ENCODE data around the gene PKP4. TPM values are rescaled to one million over a fixed set of nuclear protein-coding genes. Genes with fewer than 3 reads are reported as not detected.
"Not testable (repeated sequence)": the region's sequence is repeated elsewhere in the genome, so short reads cannot be mapped to it uniquely, and the experiment has no call there.

Gene PKP4
- 10 to 100 TPM; 52.9 to 57.0 TPM for total RNA-seq

GRCh38 chr2:158456309-158457066, at the start of gene PKP4, which contains the start of gene CCDC148:
Gene PKP4 (plus strand): TSS chr2:158456952. CDS start chr2:158533185, 76,233 bp downstream.
Gene CCDC148 (minus strand): TSS chr2:158456753. CDS start chr2:158456439, 314 bp downstream.
- intact Hi-C loops (cut with micrococcal nuclease): loop anchor here (1.0 to 10.0 kb wide), 13 partner anchors 66 to 1922 kb away; partner anchors contain the start of genes ACVR1, ACVR1C, MARCHF7 and TANC1
- Mint-ChIP-seq H3K9me3 (no peaks in the 10 kb centered on the region), H3K36me3 (ENCODE audit: low read depth) (peaks cover 3% of the 10 kb centered on the region), H3K4me3 (peak within 1 kb of the TSS; percentile 95), H3K4me1 (ENCODE audit: low read depth) (peaks cover 24% of the 10 kb centered on the region), H3K27me3 (ENCODE audit: low read depth) (no peaks in the 10 kb centered on the region), H3K27ac (peak within 1 kb of the TSS; percentile 79)
- DNase-seq: peak; percentile 94
- CTCF ChIA-PET: interaction anchor here (0.6 to 0.8 kb wide), 2 partner anchors 27 to 1091 kb away, joined by 3 to 8 read pairs; no protein-coding TSS in a partner anchor

GRCh38 chr2:158407031-158407430, 49.7 kb upstream of the PKP4 start:
- intact Hi-C loops (cut with micrococcal nuclease): no loop called here
- H3K36me3 Mint-ChIP-seq (ENCODE audit: low read depth): no peaks in the 10 kb centered on the region
- CTCF ChIA-PET: no interaction called here
- peaks cover 15% of the 10 kb centered on the region for H3K9me3 Mint-ChIP-seq
- H3K27me3 Mint-ChIP-seq (ENCODE audit: low read depth): peaks cover 10% of the 10 kb centered on the region
- H3K27ac Mint-ChIP-seq: no peak overlapping the region
- peaks cover 3% of the 10 kb centered on the region for H3K4me1 Mint-ChIP-seq (ENCODE audit: low read depth)
- no peak for DNase-seq
- no peak overlapping the region for H3K4me3 Mint-ChIP-seq

GRCh38 chr2:158410132-158410531, 46.6 kb upstream of the PKP4 start:
- Mint-ChIP-seq H3K9me3 (peaks cover 15% of the 10 kb centered on the region), H3K27me3 (ENCODE audit: low read depth) (peaks cover 4% of the 10 kb centered on the region), H3K4me1 (ENCODE audit: low read depth) (no peaks in the 10 kb centered on the region), H3K36me3 (ENCODE audit: low read depth) (no peaks in the 10 kb centered on the region), H3K4me3 (no peak overlapping the region), H3K27ac (no peak overlapping the region)
- intact Hi-C loops (cut with micrococcal nuclease): no loop called here
- no peak for DNase-seq
- CTCF ChIA-PET: no interaction called here

GRCh38 chr2:158411748-158412147, 45.0 kb upstream of the PKP4 start:
- CTCF ChIA-PET: no interaction called here
- Mint-ChIP-seq H3K36me3 (ENCODE audit: low read depth) (no peaks in the 10 kb centered on the region), H3K27me3 (ENCODE audit: low read depth) (peaks cover 7% of the 10 kb centered on the region), H3K27ac (no peak overlapping the region), H3K9me3 (peaks cover 22% of the 10 kb centered on the region), H3K4me3 (no peak overlapping the region), H3K4me1 (ENCODE audit: low read depth) (no peaks in the 10 kb centered on the region)
- intact Hi-C loops (cut with micrococcal nuclease): no loop called here
- no peak for DNase-seq

- CTCF ChIA-PET: no interaction called here
- no peak overlapping the region for H3K27ac Mint-ChIP-seq
- peaks cover 22% of the 10 kb centered on the region for H3K9me3 Mint-ChIP-seq
- intact Hi-C loops (cut with micrococcal nuclease): no loop called here
- no peaks in the 10 kb centered on the region for H3K36me3 Mint-ChIP-seq (ENCODE audit: low read depth)
- peaks cover 7% of the 10 kb centered on the region for H3K27me3 Mint-ChIP-seq (ENCODE audit: low read depth)
- no peak for DNase-seq
- H3K4me1 Mint-ChIP-seq (ENCODE audit: low read depth): no peaks in the 10 kb centered on the region
- no peak overlapping the region for H3K4me3 Mint-ChIP-seq
Measured at GRCh38 chr2:158412206-158412605, 44.5 kb upstream of the PKP4 start.

DNA sequence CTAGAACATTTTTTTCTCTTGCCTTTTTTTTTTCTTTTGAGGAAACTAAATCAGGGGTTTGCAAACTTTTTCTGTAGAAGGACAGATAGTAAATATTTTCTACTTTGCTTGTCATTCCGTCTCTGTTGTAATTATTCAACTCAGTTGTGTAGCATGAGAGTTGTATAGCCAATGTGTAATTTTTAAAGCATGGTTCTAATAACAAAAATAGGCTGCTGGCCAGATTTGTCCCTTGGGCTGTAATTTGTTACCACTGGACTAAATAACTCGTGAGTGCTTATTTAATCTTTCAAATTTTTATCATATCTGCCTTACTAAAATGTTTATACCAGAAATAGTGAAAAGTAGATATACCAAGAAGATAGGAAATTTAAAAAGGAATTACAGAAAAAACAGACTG, 43.2 kb upstream of the PKP4 start:
- H3K9me3 Mint-ChIP-seq: peaks cover 22% of the 10 kb centered on the region
- CTCF ChIA-PET: interaction anchor here (0.6 to 0.7 kb wide), 2 partner anchors 44 to 54 kb away, joined by 3 to 5 read pairs; no protein-coding TSS in a partner anchor
- no peaks in the 10 kb centered on the region for H3K4me1 Mint-ChIP-seq (ENCODE audit: low read depth)
- no peaks in the 10 kb centered on the region for H3K36me3 Mint-ChIP-seq (ENCODE audit: low read depth)
- intact Hi-C loops (cut with micrococcal nuclease): no loop called here
- DNase-seq: no peak
- H3K4me3 Mint-ChIP-seq: no peak overlapping the region
- peaks cover 7% of the 10 kb centered on the region for H3K27me3 Mint-ChIP-seq (ENCODE audit: low read depth)
- H3K27ac Mint-ChIP-seq: no peak overlapping the region

DNA sequence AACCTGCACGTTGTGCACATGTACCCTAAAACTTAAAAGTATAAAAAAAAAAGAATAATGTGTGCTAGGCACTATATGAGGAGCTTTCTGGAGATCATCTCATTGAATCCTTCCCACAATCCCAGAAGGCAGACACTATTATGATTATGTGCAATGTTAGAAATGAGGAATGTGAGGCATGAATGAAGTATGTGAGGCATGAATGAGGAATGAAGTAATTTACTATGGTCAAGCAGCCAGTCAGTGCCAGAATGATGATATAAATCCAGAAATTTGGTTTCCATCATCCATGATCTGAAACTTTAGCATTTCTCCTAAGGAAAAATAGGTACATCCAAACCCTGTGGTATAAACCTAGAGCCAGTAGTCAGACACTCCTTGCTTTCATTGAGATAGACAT, 42.2 kb upstream of the PKP4 start:
- CTCF ChIA-PET: no interaction called here
- peaks cover 20% of the 10 kb centered on the region for H3K9me3 Mint-ChIP-seq
- no peaks in the 10 kb centered on the region for H3K36me3 Mint-ChIP-seq (ENCODE audit: low read depth)
- DNase-seq: no peak
- peaks cover 7% of the 10 kb centered on the region for H3K27me3 Mint-ChIP-seq (ENCODE audit: low read depth)
- no peak overlapping the region for H3K27ac Mint-ChIP-seq
- no peaks in the 10 kb centered on the region for H3K4me1 Mint-ChIP-seq (ENCODE audit: low read depth)
- no peak overlapping the region for H3K4me3 Mint-ChIP-seq
- intact Hi-C loops (cut with micrococcal nuclease): no loop called here

GRCh38 chr2:158432117-158432516, 24.6 kb upstream of the PKP4 start:
- H3K9me3 Mint-ChIP-seq: peaks cover 14% of the 10 kb centered on the region
- CTCF ChIA-PET: no interaction called here
- peaks cover 4% of the 10 kb centered on the region for H3K27me3 Mint-ChIP-seq (ENCODE audit: low read depth)
- H3K4me1 Mint-ChIP-seq (ENCODE audit: low read depth): no peaks in the 10 kb centered on the region
- DNase-seq: no peak
- H3K27ac Mint-ChIP-seq: no peak overlapping the region
- no peak overlapping the region for H3K4me3 Mint-ChIP-seq
- intact Hi-C loops (cut with micrococcal nuclease): no loop called here
- H3K36me3 Mint-ChIP-seq (ENCODE audit: low read depth): peaks cover 1% of the 10 kb centered on the region

DNA sequence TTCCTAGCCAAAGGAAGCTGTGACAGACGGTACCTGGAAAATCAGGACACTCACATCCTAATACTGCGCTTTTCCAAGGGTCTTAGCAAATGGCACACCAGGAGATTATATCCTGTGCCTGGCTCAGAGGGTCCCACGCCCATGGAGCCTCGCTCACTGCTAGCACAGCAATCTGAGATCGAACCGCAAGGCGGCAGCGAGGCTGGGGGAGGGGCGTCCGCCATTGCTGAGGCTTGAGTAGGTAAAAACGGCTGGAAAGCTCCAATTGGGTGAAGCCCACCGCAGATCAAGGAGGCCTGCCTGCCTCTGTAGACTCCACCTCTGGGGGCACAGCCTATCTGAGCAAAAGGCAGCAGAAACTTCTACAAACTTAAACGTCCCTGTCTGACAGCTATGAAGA, 23.0 kb upstream of the PKP4 start:
- DNase-seq; H3K4me1 Mint-ChIP-seq (ENCODE audit: low read depth); H3K4me3 Mint-ChIP-seq; H3K36me3 Mint-ChIP-seq (ENCODE audit: low read depth); H3K27ac Mint-ChIP-seq; CTCF ChIA-PET; intact Hi-C loops (cut with micrococcal nuclease); H3K27me3 Mint-ChIP-seq (ENCODE audit: low read depth): not testable (repeated sequence)
- H3K9me3 Mint-ChIP-seq: peaks cover 13% of the 10 kb centered on the region

- H3K9me3 Mint-ChIP-seq; H3K27ac Mint-ChIP-seq; H3K36me3 Mint-ChIP-seq (ENCODE audit: low read depth); CTCF ChIA-PET; H3K27me3 Mint-ChIP-seq (ENCODE audit: low read depth); DNase-seq; intact Hi-C loops (cut with micrococcal nuclease); H3K4me3 Mint-ChIP-seq; H3K4me1 Mint-ChIP-seq (ENCODE audit: low read depth): not testable (repeated sequence)
Measured at GRCh38 chr2:158439062-158439461, 17.7 kb upstream of the PKP4 start.

DNA sequence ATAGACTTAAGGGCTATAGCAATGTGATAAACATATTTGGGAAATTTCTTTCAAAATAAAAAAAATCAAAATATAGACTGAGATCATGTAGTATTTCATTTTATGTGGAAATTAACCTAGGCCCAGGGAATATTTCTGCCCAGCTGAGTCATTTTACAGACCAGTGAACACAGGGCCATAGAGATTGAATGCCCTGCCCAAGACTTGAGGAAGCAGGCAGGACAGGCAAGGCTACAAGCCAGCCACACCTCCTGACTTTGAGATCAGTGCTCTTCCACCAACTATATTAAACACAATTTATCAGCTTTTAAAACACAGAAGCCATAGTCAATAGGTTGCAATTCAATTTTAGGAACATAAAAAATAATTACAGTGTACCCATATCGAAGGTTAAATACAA, 13.1 kb upstream of the PKP4 start:
- DNase-seq: no peak
- intact Hi-C loops (cut with micrococcal nuclease): no loop called here
- Mint-ChIP-seq H3K9me3 (peaks cover 6% of the 10 kb centered on the region), H3K27ac (no peak overlapping the region), H3K27me3 (ENCODE audit: low read depth) (no peaks in the 10 kb centered on the region), H3K4me3 (no peak overlapping the region), H3K4me1 (ENCODE audit: low read depth) (no peaks in the 10 kb centered on the region), H3K36me3 (ENCODE audit: low read depth) (no peaks in the 10 kb centered on the region)
- CTCF ChIA-PET: no interaction called here

DNA sequence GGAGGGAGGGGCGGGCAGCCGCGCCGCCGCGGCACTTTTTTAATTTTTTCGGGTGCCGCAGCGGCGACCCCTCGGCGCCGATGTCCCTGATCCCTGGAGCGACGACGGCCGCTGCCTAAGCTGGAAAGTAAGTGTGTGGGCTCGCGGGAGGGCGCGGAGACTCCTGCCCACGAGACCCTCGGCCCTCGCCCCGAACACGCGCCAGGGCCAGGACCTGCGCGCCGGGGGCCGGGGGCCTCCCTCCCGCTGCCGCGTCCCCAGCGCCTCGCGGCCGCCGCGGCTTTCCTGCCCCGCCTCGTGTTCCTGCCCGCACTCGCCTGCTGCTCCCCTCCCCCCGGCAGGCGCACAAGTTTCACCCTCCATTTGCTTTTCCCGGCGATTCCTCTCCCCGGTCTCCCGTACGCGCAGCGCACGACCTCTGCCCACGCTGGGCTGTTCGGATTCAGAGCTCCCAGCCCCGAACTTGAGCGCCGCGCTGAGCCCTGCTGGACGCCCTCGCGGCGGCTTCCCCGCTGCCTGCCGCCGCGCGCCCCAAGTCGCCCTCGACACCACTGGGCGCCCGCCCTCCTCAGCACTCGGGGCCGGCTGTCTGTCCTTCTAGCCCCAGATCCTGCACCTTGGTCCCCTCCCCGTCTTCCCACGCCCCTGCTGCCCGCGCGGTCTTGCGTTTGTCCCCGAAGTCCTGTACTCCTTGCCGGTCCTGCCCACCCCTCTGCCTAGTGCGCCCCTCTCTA, 507 bp downstream of the PKP4 start:
- H3K36me3 Mint-ChIP-seq (ENCODE audit: low read depth): peaks cover 3% of the 10 kb centered on the region
- no peaks in the 10 kb centered on the region for H3K27me3 Mint-ChIP-seq (ENCODE audit: low read depth)
- CTCF ChIA-PET: interaction anchor here (0.7 to 1.6 kb wide), 2 partner anchors 278 to 288 kb away, joined by 3 to 4 read pairs; no protein-coding TSS in a partner anchor
- H3K27ac Mint-ChIP-seq: peak overlapping the region; percentile 79
- peak; percentile 56 for DNase-seq
- intact Hi-C loops (cut with micrococcal nuclease): loop anchor here (2.0 to 10.0 kb wide), 11 partner anchors 66 to 1922 kb away; partner anchors contain the start of genes ACVR1, ACVR1C, TANC1 and WDSUB1
- no peaks in the 10 kb centered on the region for H3K9me3 Mint-ChIP-seq
- H3K4me1 Mint-ChIP-seq (ENCODE audit: low read depth): peaks cover 26% of the 10 kb centered on the region
- peak overlapping the region; percentile 95 for H3K4me3 Mint-ChIP-seq
